ENCODE results near the gene ADGRG3.

Gene ADGRG3

DNA sequence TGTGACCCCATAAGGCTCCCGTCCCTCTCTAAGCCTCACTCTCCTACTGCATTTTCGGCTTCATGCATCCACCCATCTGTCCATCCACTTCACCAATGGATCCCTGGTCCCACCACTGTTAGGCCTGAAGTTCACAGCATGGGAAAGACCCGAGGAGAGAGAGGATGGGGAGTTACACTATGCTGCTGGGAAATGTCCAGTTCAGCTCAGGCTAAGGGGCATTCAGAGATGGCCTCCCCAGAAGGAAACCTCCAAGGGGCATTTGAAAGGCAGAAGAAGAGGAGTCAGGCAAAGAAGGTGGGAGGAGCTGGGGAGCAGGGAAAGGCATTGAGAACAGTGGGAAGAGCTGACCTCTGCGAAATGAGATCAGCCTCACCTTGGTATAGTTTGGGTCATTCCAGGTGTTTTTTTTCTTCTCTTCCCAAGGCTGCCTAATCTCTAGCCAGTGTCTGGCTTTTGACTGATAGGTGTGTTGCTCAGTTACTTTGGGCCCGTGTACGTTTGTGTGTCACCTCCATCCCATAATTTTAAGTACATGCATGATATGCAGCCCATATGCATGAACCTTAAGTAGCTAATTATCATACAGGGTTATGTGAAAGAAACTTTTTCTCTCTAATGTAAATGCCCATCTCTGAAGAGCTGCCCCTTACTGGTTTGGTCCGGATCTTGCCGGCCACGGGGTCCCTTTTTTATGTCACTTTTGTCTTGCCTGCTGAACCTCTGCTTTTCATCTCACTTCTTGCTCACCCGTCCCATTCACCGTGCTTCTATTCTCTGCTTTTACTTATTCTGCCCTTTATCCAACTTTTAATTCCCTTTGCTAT, 14.9 kb downstream of the ADGRG3 start:
- no peak for DNase-seq

GRCh38 chr16:57683636-57684545, 15.8 kb downstream of the ADGRG3 start:
- no peak for DNase-seq

DNA sequence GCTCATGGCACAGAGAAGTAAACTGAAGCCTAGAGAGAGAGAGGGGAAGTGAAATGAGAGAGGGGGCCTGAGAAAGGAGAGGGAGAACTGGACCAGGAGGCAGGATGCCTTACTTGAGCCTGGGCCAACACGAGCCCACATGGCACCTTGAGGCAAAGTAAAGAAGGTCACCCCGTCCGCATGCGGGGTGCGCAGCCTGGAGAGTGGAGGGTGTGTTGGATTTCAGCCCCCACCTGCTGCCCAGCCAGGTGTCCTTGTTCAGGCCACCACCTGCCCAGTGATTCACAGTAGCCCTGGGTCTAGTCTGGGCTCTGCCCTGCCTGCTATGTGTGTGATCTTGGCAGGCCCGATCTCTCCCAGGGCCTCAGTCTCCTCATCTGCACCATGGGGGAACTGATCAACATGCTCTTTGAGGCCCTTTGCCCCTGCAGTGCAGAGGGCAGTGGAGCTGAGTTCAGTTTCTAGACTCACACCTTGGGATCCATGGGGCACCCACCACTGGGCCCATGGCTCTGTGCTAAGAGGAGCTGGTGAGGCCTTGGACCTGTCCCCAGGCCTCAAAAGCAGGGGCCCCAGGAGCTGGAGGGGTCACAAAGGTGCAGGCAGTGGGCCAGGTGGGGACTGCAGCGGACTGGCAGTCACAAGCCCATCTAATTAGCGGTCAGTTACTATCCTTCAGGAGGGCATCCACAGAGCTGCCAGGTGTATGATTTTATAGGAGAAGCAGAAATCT, 16.7 kb downstream of the ADGRG3 start:
- DNase-seq, result no peak

DNA sequence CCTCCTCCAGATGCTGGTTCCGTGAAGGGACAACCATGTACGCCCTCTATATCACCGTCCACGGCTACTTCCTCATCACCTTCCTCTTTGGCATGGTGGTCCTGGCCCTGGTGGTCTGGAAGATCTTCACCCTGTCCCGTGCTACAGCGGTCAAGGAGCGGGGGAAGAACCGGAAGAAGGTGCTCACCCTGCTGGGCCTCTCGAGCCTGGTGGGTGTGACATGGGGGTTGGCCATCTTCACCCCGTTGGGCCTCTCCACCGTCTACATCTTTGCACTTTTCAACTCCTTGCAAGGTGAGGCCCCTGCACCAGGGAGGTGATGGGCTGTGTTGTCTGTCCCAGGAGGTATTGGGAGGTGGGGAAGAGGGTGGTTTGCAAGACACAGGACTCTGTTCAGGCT, 17.5 kb downstream of the ADGRG3 start:
- no peak for DNase-seq

- no peak for DNase-seq
Observed at GRCh38 chr16:57686577-57686976, 18.5 kb downstream of the ADGRG3 start.

- no peak for DNase-seq
Observed at GRCh38 chr16:57687363-57687929, 19.3 kb downstream of the ADGRG3 start.

- no peak for DNase-seq
Observed at GRCh38 chr16:57688487-57688986, 20.4 kb downstream of the ADGRG3 start.

- no peak for DNase-seq
Observed at GRCh38 chr16:57688987-57689761, 21.1 kb downstream of the ADGRG3 start.

- DNase-seq, result no peak
Observed at GRCh38 chr16:57689762-57690558, 21.9 kb downstream of the ADGRG3 start.

DNA sequence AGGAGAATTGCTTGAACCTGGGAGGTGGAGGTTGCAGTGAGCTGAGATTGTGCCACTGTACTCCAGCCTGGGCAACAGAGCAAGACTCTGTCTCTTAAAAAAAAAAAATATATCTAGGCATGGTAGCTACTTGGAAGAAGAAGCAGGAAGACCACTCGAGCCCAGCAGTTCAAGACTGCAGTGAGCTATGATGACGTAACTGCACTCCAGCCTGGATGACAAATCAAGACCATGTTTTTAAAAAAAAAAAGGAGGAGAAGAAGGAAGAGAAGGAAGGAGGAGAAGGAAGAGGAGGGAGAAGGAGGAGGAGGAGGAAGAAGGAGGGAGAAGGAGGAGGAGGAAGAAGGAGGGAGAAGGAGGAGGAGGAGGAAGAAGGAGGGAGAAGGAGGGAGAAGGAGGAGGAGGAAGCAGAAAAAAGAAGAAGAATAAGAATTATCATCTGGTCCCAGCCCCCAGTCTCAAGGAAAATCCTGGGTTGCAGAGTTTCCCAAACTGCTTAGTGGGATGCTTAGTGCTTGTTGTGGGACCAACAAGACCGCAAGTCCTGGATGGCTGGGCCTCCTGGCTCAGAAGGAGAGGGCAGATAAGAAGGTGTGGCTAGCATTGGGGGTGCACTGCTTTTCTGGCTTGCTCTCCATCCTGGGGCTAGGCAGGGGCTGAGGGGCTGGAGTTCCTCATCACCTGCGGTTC, 22.8 kb downstream of the ADGRG3 start:
- DNase-seq, result no peak

DNA sequence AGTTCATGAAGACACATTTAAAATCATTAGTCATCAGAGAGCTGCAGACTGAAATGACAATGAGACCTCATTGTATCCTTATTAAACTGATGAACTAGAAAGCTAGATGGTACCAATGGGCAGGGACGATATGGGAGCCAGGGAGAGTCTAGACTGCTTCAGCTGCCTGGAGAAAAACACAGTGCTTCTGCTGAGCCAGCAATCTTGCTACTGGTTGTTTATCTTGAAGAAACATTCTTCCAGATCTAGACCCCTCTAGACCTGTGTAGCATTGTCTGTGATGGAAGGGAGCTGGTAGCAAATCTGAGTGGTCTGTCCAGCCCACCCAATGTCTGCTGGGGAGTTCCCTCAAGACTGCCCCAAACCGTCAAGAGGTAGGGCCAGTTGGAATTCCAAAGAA, 24.5 kb downstream of the ADGRG3 start:
- no peak for DNase-seq

- no peak for DNase-seq
Observed at GRCh38 chr16:57693550-57693949, 25.4 kb downstream of the ADGRG3 start.

DNA sequence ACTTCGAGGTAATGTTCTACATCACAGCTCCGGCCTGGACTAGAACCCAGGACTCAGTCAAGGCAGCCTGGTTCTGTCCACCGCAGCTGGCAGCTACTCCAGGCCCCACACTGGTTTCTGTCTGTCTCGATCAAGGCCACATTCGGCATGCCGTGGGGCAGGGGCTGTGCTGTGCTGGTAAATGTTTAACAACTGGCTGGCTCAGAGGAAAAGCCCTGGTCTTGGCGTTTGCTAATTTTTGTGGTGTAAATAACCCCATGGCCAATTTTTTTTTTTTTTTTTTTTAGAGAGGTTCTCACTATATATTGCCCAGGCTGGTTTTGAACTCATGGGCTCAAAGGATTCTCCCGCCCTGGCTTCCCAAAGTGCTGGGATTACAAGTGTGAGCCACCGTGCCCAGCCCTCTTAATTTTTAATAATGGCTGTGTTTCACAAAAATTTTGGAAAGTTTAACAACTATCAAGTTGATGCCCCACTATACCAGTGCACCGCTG, 26.2 kb downstream of the ADGRG3 start:
- DNase-seq, result no peak

DNA sequence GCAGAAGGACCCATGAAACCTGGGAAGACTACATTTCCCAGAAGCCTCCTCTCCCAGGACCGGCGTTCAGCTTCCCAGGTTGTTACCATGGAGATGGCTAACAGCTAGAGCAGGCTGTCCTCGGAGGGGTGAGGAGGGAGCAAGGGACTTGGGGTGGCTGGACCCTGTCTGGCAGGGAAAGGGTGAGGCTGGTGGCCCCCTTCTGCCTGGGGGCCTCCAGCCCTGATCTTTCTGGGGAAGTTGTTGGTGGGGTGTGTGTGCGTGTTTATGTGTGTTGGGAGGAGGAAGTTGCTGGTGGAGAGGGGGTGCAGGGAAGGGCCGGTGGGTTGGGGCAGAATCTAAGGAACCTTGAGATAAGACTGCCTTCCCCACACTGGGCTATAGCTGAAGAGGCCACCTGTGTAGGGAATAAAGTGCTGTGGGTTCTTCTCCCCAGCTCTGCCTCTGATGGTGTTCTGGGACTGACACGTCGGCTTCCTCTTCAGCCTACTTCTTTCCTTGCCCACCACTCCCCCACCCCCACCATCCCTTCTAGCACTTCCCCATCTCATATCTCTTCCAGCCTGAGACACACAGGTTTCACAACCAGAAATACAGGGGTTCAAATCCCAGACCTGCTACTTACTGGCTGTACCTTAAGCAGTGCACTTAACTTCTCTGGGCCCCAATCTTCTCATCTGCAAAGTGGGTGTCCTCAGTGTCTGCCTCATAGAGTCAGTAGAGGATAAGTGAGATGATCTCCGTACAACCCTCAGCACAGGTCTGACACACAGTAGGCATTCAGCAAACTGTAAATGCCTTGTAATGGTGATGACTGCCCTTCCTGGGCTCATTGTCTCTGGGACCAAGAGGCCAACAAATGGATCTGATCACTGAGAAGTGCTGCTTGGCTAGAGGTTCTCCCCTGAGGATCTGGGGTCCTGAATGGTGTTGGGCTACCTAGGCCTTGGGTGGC, 26.9 kb downstream of the ADGRG3 start, which contains the start of gene DRC7:
Gene DRC7 (plus strand): TSS at position 82 of the 955 bp plus-strand sequence. CDS start 3,144 bp downstream, outside the sequence.
- DNase-seq, result no peak

GRCh38 chr16:57695680-57696069, 27.6 kb downstream of the ADGRG3 start:
- no peak for DNase-seq

DNA sequence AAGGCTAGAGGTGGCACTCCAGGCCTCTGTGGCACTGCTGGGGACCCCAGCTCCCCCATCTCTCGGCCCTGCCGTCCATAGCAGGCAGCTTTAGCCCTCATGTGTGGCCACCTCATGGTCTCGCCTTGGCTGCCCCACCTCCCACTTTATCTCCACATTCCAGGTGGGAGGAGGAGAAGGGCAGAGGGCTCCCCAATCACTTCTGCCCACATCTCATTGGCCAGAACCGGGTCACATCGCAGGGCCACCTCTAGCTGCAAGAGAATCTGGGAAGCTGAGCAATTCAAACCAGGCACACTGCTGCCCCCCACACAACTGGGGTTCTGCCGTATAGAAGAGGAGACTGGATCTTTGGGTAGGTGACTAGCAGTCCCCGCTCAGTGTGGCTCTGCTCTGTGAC, 28.1 kb downstream of the ADGRG3 start:
- DNase-seq, result no peak

DNA sequence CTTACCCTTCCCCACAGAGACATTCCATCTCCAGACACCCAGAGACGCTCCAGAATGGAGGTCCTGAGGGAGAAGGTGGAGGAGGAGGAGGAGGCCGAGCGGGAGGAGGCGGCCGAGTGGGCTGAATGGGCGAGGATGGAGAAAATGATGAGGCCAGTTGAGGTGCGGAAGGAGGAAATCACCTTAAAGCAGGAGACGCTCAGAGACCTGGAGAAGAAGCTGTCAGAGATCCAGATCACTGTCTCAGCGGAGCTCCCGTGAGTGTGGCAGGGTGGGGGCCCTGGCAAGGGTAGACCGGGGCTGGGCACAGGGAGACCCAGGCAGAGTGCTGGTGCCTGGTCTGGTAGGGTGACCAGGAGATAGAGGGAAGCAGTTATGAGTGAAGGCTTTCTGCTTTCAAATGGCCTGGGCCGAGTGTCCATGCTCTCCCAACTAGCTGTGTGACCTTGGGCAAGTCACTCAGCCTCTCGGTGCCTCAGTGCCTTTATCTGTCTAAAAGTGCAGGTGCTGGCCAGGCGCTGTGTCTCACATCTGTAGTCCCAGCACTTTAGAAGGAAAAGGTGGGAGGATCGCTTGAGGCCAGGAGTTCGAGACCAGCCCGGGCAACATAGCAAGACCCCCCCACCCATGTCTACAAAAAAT, 29.9 kb downstream of the ADGRG3 start:
- DNase-seq, result no peak

DNA sequence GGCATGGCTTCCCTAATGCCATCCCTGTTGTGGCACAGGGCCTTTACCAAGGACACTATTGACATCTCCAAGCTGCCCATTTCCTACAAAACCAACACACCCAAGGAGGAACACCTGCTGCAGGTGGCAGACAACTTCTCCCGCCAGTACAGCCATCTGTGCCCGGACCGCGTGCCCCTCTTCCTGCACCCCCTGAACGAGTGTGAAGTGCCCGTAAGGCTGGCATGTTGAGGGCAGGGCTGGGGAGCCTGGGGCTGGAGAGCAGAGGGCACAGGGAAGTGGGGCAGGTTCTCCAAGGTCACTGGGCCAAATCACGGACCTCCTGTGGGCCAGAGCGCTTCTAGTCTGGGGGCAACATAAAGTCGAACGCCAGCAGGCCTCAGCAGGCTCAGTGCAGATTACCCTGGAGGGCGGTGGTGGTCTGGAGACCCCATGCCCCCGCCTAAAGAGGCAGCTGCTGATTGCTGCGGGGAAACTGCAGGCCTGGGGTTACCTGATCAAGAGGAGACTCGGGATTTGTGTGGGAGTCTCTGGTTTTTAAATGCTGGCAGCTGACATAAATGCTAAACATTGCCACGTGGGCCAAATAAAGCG, 30.8 kb downstream of the ADGRG3 start:
- no peak for DNase-seq
